ENCODE measurements around the gene TUSC1.
A peak's percentile ranks its signal among the peaks of the same experiment; 100 is the strongest.
"Not testable (repeated sequence)": the region's sequence is repeated elsewhere in the genome, so short reads cannot be mapped to it uniquely, and the experiment has no call there.

Gene TUSC1

GRCh38 chr9:25678147-25678666 is at the start of gene TUSC1:
Gene TUSC1, minus strand, starts transcription at chr9:25678444. Its CDS starts 132 bp downstream, at chr9:25678312.
- DNase-seq (ENCODE audit: low spot score), result peak; percentile 92

GRCh38 chr9:25726871-25727410 is 48.7 kb upstream of the TUSC1 start:
- DNase-seq (ENCODE audit: low spot score), result no peak

GRCh38 chr9:25724424-25724823 is 46.2 kb upstream of the TUSC1 start:
- DNase-seq (ENCODE audit: low spot score), result peak; percentile 69

GRCh38 chr9:25716220-25716872 is 38.1 kb upstream of the TUSC1 start:
- peak; percentile 72 for DNase-seq (ENCODE audit: low spot score)

- no peak for DNase-seq (ENCODE audit: low spot score)
Observed at GRCh38 chr9:25709941-25710340, 31.7 kb upstream of the TUSC1 start.

GRCh38 chr9:25704800-25705199 is 26.6 kb upstream of the TUSC1 start:
- DNase-seq (ENCODE audit: low spot score), result no peak

DNA sequence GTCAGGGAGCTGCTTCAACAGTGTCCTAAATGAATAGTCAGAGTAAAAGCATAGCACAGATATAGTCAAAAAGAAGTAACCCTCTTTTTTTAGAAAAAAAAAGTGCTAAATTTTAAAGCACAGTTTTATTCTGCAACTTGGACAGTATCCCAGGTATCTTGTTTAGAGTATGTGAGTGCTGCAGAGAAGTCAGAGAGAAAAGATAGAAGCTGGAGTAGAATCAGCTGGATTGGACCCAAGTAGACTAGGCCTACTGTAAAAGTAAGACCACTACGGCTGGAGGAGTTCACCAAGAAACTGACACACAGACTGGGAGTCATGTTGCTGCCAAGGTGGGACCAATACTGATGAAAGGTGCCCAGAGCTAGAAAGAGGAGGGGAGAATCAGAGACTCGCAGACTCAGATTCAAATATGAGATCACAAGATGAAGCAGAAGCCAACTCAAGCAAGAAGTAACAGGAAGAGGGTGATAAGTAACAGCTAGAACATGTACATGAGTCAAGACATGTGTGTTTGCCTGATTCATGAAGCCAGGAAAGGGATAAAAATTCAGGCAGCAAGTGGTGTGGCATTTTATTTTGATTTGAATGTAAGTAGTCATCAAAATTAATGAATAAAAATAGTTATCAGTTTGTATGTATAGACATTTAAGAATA is 25.6 kb upstream of the TUSC1 start:
- DNase-seq (ENCODE audit: low spot score), result peak; percentile 26

DNA sequence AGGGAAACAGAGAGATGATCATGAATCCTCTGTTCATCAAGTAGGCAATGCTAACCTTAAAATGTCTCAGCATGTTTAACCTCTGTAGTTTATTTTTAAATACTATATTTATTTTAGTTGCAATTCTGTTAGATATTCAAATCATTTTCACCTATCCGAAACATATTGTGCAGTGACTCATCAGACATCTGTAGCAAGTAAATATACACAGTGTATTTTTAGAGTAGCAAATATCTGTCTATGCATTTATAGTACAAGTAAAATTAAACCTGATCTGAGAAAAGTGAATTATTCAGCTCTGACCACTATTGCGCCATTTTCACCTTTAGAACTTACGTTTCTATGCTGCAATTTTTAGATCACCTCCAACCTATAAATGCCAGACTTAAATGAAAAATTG is 24.3 kb upstream of the TUSC1 start:
- no peak for DNase-seq (ENCODE audit: low spot score)

GRCh38 chr9:25700899-25701298 is 22.7 kb upstream of the TUSC1 start:
- peak; percentile 12 for DNase-seq (ENCODE audit: low spot score)

DNA sequence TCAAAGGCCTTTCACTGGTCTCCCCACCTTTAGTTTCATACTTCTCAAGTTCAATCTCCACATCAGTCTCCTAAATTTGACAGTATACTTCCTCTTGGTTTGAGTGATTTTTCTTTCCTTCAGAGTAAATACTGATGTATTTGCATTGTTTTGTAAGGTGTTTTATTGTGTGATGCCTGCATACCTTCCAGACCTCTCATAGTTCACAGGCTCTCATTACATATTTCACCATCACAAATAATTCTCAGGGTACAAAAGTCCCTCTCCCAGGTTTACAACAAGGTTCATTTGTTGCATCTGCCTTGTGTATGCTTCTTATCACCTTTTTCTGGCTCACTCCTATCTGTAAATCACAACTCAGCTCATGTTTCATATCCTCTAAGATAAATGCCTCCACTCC is 22.2 kb upstream of the TUSC1 start:
- no peak for DNase-seq (ENCODE audit: low spot score)

DNA sequence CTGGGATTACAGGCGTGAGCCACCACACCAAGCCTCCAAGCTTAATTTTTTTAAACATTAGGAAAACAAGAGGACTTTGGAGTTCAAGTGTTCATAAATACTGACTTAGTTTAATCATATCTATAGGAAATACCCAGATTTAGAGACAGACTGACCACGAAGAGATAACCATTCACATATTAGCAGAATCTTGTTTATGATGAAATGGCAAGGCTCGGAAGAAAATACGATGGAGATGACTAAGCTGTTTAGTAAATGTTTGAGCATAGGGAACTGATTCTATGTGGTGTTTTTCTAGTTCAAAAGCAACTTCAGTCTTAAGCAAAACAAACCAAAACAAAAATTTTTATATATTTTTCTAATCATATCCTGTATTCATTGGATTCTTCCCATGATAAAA is 13.5 kb upstream of the TUSC1 start:
- DNase-seq (ENCODE audit: low spot score), result no peak

- no peak for DNase-seq (ENCODE audit: low spot score)
Observed at GRCh38 chr9:25684321-25684720, 6.1 kb upstream of the TUSC1 start.

- peak; percentile 63 for DNase-seq (ENCODE audit: low spot score)
Observed at GRCh38 chr9:25681266-25681665, 3.0 kb upstream of the TUSC1 start.

- DNase-seq (ENCODE audit: low spot score), result no peak
Observed at GRCh38 chr9:25678846-25679360, 659 bp upstream of the TUSC1 start.

GRCh38 chr9:25677301-25678146 is 720 bp downstream of the TUSC1 start:
- peak; percentile 91 for DNase-seq (ENCODE audit: low spot score)

DNA sequence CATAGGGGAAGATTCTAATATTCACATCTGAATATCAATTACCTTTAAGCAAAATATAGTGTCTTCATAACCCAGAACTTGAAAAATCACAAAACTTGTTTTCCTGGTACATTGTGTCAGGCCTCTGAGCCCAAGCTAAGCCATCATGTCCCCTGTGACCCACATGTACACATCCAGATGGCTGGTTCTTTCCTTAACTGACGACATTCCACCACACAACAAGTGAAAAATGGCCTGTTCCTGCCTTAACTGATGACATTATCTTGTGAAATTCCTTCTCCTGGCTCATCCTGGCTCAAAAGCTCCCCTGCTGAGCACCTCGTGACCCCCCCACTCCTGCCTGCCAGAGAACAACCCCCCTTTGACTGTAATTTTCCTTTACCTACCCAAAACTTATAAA is 2.4 kb downstream of the TUSC1 start:
- not testable (repeated sequence) for DNase-seq (ENCODE audit: low spot score)

- peak; percentile 77 for DNase-seq (ENCODE audit: low spot score)
Observed at GRCh38 chr9:25658571-25658970, 19.7 kb downstream of the TUSC1 start.

- no peak for DNase-seq (ENCODE audit: low spot score)
Observed at GRCh38 chr9:25654417-25654816, 23.8 kb downstream of the TUSC1 start.

GRCh38 chr9:25648116-25648515 is 30.1 kb downstream of the TUSC1 start:
- no peak for DNase-seq (ENCODE audit: low spot score)

DNA sequence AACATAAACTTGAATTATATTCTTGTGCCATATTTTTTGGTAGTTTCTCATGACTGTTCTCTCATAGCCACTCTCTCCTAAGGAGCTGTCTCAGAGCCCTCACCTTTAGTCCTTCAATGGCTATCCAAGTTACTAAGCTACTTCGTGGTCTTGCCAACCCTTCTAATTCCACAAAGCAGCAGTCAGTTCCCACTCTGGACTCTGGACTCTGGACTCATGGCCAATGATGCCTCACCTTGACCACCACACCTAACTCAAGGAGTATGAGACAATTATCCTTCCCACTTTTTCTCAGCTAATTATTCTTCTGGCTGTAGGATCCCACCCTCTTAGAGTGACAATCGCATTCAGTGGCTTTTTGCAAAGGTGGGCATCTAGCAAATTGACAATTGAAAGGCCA is 42.2 kb downstream of the TUSC1 start:
- no peak for DNase-seq (ENCODE audit: low spot score)

- DNase-seq (ENCODE audit: low spot score), result no peak
Observed at GRCh38 chr9:25629231-25629630, 49.0 kb downstream of the TUSC1 start.
